ENCODE results near the gene TMEM181. TPM values are rescaled to one million over a fixed set of nuclear protein-coding genes. Genes with fewer than 3 reads are reported as not detected.

The TMEM181 gene
- total and polyA plus RNA-seq, 2 experiments from 2014 or later: 11.9 to 25.2 TPM

GRCh38 chr6:158639056-158639455 lies 79.2 kb downstream of the TMEM181 start:
- no peaks in the 10 kb centered on the region for H3K36me3 ChIP-seq (ENCODE audit: insufficient read depth)
- H3K27ac Mint-ChIP-seq: no peak overlapping the region

GRCh38 chr6:158640519-158640918 lies 80.6 kb downstream of the TMEM181 start:
- Mint-ChIP-seq H3K27me3 (ENCODE audit: insufficient read depth, low read depth, poor library complexity) (peaks cover 10% of the 10 kb centered on the region), H3K36me3 (ENCODE audit: low read depth) (peaks cover 23% of the 10 kb centered on the region; the same call in 2 of the 3 replicates), H3K4me1 (peaks cover 23% of the 10 kb centered on the region), H3K9me3 (no peaks in the 10 kb centered on the region), H3K27ac (no peak overlapping the region), H3K4me3 (no peak overlapping the region)
- Histone ChIP-seq H3K36me3 (ENCODE audit: insufficient read depth) (no peaks in the 10 kb centered on the region), H3K4me1 (ENCODE audit: insufficient read depth) (peaks cover 4% of the 10 kb centered on the region), H3K27me3 (ENCODE audit: insufficient read depth) (peaks cover 4% of the 10 kb centered on the region), H3K27ac (ENCODE audit: low read depth) (no peak overlapping the region), H3K79me2 (replicated peaks; ENCODE audit: insufficient read depth) (peaks cover 43% of the 10 kb centered on the region), H2AFZ (no peak overlapping the region), H3F3A (replicated peaks; ENCODE audit: low read depth) (no peaks in the 10 kb centered on the region), H3K4me3 (no peak overlapping the region), H3K9me2 (ENCODE audit: insufficient read depth) (no peaks in the 10 kb centered on the region), H4K20me1 (replicated peaks; ENCODE audit: insufficient read depth) (peaks cover 25% of the 10 kb centered on the region; the same call in 1 of the 2 replicates), H3K4me2 (no peak overlapping the region)
- no peak for ATAC-seq
- no peak for DNase-seq (ENCODE audit: low spot score)
- TF ChIP-seq ZNF114 (CRISPR knock-in tag; IDR thresholded peaks at IDR 0.05) (no peak), ZNF462 (CRISPR knock-in tag; IDR thresholded peaks at IDR 0.05) (no peak), ETS1 (IDR thresholded peaks at IDR 0.05) (no peak), ZNF331 (CRISPR knock-in tag; IDR thresholded peaks at IDR 0.05; ENCODE audit: low read depth) (no peak), REST (IDR thresholded peaks at IDR 0.05; ENCODE audit: unreplicated experiment) (no peak), STAT1 (IDR thresholded peaks at IDR 0.05; ENCODE audit: unreplicated experiment) (no peak), JUNB (IDR thresholded peaks at IDR 0.05; ENCODE audit: unreplicated experiment) (no peak), POLR2AphosphoS5 (IDR thresholded peaks at IDR 0.05; ENCODE audit: low read depth) (no peak)

More at GRCh38 chr6:158639056-158639455, 79.2 kb downstream of the TMEM181 start:
- Histone ChIP-seq H3K4me2 (no peak overlapping the region), H3K79me2 (replicated peaks; ENCODE audit: insufficient read depth) (peaks cover 43% of the 10 kb centered on the region), H2AFZ (no peak overlapping the region), H4K20me1 (replicated peaks; ENCODE audit: insufficient read depth) (peaks cover 25% of the 10 kb centered on the region; the same call in 1 of the 2 replicates), H3K9me2 (ENCODE audit: insufficient read depth) (no peaks in the 10 kb centered on the region), H3K4me1 (ENCODE audit: insufficient read depth) (peaks cover 4% of the 10 kb centered on the region), H3K27ac (ENCODE audit: low read depth) (no peak overlapping the region), H3K27me3 (ENCODE audit: insufficient read depth) (no peaks in the 10 kb centered on the region), H3K4me3 (no peak overlapping the region), H3F3A (replicated peaks; ENCODE audit: low read depth) (no peaks in the 10 kb centered on the region)
- Mint-ChIP-seq H3K4me1 (peaks cover 19% of the 10 kb centered on the region), H3K9me3 (no peaks in the 10 kb centered on the region), H3K4me3 (no peak overlapping the region), H3K36me3 (ENCODE audit: low read depth) (peaks cover 30% of the 10 kb centered on the region; the same call in 2 of the 3 replicates), H3K27me3 (ENCODE audit: insufficient read depth, low read depth, poor library complexity) (peaks cover 9% of the 10 kb centered on the region)
- ATAC-seq (no peak), DNase-seq (ENCODE audit: low spot score) (no peak)
- TF ChIP-seq ETS1 (IDR thresholded peaks at IDR 0.05): no peak

Measured in GM23338 (cell line).